ENCODE results near the gene FASTK.

Gene FASTK

DNA sequence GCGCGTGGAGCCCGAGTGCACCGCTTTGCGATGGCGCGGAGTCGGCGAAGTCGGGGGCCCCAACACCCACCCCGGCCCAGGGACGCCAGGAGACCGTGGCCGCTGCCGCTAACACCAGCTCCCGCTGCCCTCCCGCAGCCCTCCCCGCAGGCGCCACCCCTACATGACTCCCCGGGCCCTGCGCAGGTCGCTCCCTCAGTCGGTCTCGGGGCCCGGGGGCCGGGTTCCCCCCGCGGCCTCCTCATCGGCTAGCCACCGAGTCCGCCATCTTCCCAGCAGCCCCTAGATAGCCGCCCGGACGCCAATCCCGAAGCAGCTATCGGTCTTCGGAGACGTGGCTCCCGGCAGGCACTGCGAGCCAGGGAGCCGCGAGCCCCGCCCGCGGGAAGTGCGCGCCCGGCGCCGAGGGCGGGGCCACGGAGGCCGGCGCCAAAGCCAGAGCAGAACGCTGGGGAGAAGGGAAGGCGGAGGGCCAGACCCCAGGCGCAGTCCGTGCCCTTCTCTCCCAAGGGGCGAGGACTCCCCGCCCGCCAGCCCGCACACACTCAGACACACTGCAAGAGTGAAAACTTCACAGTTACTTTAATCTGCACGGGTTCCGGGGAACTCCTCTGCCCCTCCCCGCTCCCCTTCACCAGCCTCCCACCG lies at the start of gene FASTK:
FASTK (minus strand) TSS at position 288 of the 648 bp plus-strand sequence; CDS start at position 245, 43 bp downstream.
- in situ Hi-C loops (cut with HindIII; ENCODE audit: low pct_ligation_motif_present, low sequenced_read_pairs) = no loop called here
- DNase-seq = peak; percentile 85
- peaks cover 4% of the 10 kb centered on the region for H3K36me3 ChIP-seq (replicated peaks)

DNA sequence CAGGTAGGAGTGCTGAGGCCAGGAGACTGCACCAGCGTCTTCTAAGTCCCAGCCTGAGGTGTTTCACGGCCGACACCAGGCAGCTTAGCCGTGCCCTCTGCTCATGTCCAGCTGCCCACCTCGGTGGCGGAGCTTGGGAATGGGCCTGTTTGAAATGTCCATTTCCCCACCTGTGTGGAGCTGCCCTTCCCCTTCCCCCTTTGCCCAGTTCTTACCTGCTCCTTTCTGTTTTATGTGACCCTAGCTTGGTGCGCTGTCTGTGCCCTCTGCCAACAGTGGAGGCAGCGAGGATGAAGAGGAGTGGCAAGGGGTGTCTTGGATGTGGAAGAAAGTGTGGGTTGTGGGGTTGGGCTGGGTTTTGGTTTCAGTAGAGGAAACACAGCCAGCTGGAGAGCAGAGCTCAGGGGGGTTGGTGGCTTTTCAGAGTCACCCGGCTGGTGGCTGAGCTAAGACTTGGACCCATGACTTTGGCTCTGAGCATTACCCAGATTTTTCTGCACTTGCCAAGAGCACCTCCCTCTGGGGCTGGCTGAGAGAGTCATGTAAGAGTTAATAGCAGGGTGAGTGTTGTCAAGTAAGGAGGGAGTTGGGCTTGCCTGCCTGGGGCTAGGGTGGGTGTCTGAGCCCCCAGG lies 49.5 kb upstream of the FASTK start:
- H3K27me3 ChIP-seq (replicated peaks) = no peaks in the 10 kb centered on the region
- no peak for DNase-seq
- H3K27ac ChIP-seq = no peak overlapping the region
- no peak for TF ChIP-seq CTCF (IDR thresholded peaks at IDR 0.05; ENCODE audit: low read depth, low read length, missing control alignments)
- in situ Hi-C loops (cut with HindIII; ENCODE audit: low pct_ligation_motif_present, low sequenced_read_pairs) = no loop called here
- H3K36me3 ChIP-seq (replicated peaks) = peaks cover 36% of the 10 kb centered on the region
- H3K4me3 ChIP-seq (ENCODE audit: low read depth, low read length) = no peak overlapping the region

More for the DNA sequence above, at the start of gene FASTK:
- Histone ChIP-seq H3K4me3 (ENCODE audit: low read depth, low read length) (peak within 1 kb of the TSS; percentile 72), H3K27ac (peak within 1 kb of the TSS; percentile 88), H3K27me3 (replicated peaks) (no peaks in the 10 kb centered on the region)
- TF ChIP-seq CTCF (IDR thresholded peaks at IDR 0.05; ENCODE audit: low read depth, low read length, missing control alignments) = no peak

GRCh38 chr7:151129117-151129959 lies 48.7 kb upstream of the FASTK start:
- no peaks in the 10 kb centered on the region for H3K27me3 ChIP-seq (replicated peaks)
- H3K36me3 ChIP-seq (replicated peaks) = peaks cover 32% of the 10 kb centered on the region
- H3K27ac ChIP-seq = no peak overlapping the region
- no peak for DNase-seq
- no peak for TF ChIP-seq CTCF (IDR thresholded peaks at IDR 0.05; ENCODE audit: low read depth, low read length, missing control alignments)
- in situ Hi-C loops (cut with HindIII; ENCODE audit: low pct_ligation_motif_present, low sequenced_read_pairs) = no loop called here
- H3K4me3 ChIP-seq (ENCODE audit: low read depth, low read length) = no peak overlapping the region

DNA sequence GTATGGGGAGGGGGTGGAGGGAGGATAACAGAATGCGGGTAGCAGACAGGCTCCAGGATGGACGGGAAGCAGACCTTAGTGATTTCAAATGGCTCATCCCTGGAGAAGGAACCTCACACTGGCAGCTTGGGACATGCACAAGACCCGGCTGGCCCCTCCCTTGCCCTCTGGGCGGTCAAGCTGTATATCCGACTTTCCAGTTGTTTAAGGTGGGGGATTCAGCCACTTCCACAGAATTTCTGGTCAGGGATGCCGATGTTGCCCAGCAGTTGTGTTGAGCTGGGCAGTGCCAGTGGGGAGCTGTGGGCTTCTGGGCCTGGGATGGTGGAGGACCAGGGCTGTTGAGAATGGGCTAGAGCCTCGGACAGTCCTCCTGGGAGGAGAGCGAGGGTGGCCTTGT lies 48.1 kb upstream of the FASTK start:
- Histone ChIP-seq H3K27ac (no peak overlapping the region), H3K36me3 (replicated peaks) (peaks cover 32% of the 10 kb centered on the region), H3K27me3 (replicated peaks) (no peaks in the 10 kb centered on the region), H3K4me3 (ENCODE audit: low read depth, low read length) (no peak overlapping the region)
- no peak for TF ChIP-seq CTCF (IDR thresholded peaks at IDR 0.05; ENCODE audit: low read depth, low read length, missing control alignments)
- in situ Hi-C loops (cut with HindIII; ENCODE audit: low pct_ligation_motif_present, low sequenced_read_pairs) = no loop called here
- DNase-seq = no peak

- Histone ChIP-seq H3K27ac (no peak overlapping the region), H3K36me3 (replicated peaks) (peaks cover 38% of the 10 kb centered on the region), H3K4me3 (ENCODE audit: low read depth, low read length) (no peak overlapping the region), H3K27me3 (replicated peaks) (no peaks in the 10 kb centered on the region)
- in situ Hi-C loops (cut with HindIII; ENCODE audit: low pct_ligation_motif_present, low sequenced_read_pairs) = no loop called here
- no peak for DNase-seq
- TF ChIP-seq CTCF (IDR thresholded peaks at IDR 0.05; ENCODE audit: low read depth, low read length, missing control alignments) = no peak
Observed at GRCh38 chr7:151128144-151128543, 47.5 kb upstream of the FASTK start.
